GM19238 (cell line): ENCODE measurements around the gene THSD8.
"Not testable (repeated sequence)": the region's sequence is repeated elsewhere in the genome, so short reads cannot be mapped to it uniquely, and the experiment has no call there.

Experiments
- DNase-seq: peaks from one replicate; pipeline ENCODE4 v3.0.0; 2011; ENCODE audit warnings: low spot score; ENCODE audit not compliant: insufficient read length

Gene THSD8

GRCh38 chr19:12825254-12826131 is 23.6 kb downstream of the THSD8 start:
- DNase-seq: no peak

DNA sequence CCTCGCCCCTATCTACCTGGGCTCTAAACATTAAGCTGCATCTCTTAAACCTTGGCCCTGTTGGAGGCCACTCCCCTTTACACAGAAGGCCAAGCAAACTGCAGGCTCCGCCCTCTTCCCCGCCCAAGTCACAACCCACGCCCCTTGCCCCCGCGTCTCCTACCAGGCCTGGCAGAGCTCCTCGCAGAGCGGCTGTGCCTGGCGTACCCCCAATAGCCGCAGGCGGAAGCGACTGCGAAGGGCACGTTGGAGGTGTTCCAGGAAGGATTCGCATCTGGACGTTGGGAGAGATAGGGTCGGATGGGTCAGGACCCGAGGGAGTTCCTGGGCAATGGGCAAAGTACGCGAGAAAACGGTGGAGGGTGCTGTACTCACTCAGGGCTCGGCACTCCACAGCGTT is 26.6 kb downstream of the THSD8 start:
- DNase-seq: no peak

GRCh38 chr19:12833418-12833737 is 31.5 kb downstream of the THSD8 start:
- DNase-seq: no peak

DNA sequence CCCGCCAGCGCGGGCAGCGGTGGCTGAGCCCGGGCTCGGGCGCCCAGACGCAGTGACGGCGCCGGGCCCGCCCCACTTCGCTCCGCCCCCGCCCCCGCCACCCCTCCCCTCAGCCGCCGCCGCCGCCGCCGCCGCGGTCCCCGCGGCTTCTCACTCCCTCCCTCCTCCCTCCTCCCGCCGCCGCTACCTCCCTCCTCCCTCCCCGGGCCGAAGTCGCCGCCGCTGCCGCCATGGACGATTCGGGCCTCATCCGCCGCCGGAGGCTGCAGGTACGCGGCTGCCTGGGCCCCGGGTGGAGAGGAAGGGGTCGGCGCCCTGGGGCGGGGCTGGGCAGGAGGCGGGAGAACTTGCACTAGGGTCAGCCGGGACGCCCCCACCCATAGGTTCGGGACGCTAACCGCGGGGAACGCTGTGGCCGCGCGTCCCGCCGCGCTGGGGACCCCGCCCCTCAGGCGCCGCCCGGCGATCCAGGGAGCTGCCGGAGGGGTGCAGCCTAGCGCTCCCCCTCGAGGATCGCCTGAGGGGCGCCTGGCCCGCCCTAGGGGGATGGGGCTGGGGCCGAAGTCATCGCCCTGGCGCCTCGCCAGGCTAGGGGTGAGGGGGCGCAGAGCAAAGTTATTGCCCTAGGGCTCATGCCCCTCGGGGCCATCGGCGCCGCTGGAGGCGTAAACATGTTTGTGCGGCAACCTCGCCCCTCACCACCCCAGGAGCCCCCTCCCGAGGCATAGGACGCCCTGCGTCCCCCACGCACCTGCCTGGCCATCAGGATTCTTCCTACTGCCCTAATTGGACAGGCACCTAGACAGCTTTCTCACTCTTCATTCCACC is 32.1 kb downstream of the THSD8 start:
- no peak for DNase-seq

DNA sequence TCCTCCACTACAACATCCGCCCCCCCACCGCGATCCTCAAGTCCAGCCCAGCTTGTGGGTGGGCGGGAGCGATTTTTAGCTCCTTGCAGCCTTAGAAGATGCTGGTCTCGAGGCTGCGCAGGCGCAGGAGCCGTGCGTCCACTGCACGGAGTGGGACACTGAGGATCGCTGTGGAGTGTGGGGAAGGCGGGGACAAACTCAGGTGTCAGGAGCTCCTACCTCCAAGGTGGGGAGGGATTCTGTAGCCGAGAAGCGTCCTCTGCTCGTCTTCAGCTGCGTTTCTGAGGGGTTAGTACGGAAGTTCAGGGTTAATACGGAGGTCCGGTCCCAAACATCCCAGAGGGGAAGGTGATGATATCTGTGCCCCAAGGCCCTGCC is 32.7 kb downstream of the THSD8 start, which contains the start of gene RTBDN:
RTBDN (minus strand) TSS at position 14 of the 378 bp plus-strand sequence. CDS start 4,600 bp downstream, outside the sequence.
- DNase-seq: no peak

DNA sequence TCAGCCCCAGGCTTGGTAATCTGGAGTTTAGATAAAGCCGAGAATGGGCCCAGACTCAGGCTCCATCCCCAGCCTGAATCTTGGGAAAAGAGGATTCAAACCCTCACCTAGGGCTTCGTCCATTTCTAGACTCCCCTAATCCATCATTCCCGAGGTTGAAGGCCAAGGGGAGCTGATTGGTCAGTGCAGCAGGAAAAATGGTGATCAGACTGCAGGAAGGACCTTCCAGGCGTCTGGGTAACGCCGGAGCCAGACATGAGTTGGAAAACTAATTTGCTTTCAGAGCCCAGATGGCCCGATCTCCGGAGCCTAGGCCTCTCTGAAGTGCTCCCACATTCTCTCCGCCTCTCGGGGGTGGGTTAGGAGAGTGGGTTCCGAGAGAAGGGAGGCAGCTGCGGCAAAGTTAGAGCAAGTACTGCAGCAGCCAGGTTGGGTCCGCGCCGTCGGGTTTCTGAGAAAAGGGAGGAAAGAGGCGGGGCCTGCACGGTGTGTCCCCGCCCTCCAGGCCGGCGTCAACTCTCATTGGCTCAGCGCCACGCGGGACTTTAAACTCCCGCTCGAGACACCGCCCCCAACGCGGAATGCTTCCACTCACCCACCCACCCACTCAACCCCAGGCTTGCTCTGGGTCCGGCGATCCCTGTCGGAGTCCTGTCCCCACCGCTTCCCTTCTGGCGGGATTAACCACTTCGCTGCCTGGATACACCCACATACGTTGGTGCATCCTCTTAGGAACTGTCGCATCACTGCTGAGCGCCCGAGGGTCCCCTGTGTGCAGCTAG is 33.3 kb downstream of the THSD8 start:
- no peak for DNase-seq

DNA sequence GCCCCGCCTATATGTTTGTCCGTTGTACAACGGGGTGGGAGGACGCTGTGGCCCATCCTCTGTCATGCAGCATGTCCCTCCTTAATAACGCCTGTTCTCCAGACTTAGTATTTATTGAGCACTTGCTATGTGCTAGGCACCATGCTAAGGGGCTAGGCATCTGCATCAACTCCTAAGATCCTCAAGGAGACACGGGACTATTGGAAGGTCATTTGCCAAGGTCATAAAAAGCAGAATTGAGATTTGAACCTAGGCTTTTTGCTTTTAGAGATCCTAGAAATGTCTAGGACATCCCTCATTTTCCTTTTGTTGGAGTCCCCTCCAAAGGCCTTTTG is 34.6 kb downstream of the THSD8 start:
- DNase-seq: no peak

- DNase-seq: no peak
Measured at GRCh38 chr19:12837225-12837624, 35.4 kb downstream of the THSD8 start.

GRCh38 chr19:12838182-12838885 is 36.5 kb downstream of the THSD8 start, which contains the start of gene MAST1:
Gene MAST1 (plus strand): TSS chr19:12838515. CDS start chr19:12838573, 58 bp downstream.
- DNase-seq: peak; percentile 71

DNA sequence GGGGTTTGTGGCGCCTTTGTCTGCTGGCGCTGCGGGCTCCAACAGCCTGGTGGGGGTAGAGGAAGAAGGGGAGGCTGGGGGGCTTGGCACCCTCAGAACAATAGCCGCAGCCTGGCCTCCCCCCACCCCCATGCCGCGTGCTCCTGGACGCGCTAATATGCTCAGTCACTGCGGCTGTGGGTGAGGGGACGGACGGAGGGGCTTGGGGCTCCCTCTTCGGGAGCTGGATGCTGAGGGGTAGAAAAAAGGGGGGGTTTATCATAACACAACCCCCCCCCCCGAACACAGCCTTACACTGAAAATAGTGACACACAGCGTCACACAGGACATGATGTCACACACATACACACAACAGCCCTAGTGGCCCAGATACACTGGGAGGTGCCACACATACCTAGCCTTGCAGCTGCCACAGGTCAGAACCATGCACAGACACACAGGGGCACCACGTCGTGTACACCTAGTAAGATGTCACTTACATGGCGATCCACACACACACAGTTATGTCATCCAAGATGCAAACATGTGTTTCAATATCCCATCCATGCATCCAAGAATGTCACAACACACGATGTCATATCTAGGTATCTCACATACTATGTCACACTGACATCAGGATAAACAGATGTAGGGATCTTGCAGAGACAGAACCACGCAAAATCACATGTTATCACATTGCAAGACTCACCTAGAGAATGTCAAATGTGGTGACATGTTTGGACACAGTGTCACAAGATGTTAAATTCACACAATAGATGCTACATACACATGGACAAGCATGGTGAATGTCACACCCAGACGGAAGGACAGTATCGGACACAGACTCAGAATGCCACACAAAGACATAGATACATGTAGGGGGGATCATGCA is 37.3 kb downstream of the THSD8 start:
- DNase-seq: no peak

DNA sequence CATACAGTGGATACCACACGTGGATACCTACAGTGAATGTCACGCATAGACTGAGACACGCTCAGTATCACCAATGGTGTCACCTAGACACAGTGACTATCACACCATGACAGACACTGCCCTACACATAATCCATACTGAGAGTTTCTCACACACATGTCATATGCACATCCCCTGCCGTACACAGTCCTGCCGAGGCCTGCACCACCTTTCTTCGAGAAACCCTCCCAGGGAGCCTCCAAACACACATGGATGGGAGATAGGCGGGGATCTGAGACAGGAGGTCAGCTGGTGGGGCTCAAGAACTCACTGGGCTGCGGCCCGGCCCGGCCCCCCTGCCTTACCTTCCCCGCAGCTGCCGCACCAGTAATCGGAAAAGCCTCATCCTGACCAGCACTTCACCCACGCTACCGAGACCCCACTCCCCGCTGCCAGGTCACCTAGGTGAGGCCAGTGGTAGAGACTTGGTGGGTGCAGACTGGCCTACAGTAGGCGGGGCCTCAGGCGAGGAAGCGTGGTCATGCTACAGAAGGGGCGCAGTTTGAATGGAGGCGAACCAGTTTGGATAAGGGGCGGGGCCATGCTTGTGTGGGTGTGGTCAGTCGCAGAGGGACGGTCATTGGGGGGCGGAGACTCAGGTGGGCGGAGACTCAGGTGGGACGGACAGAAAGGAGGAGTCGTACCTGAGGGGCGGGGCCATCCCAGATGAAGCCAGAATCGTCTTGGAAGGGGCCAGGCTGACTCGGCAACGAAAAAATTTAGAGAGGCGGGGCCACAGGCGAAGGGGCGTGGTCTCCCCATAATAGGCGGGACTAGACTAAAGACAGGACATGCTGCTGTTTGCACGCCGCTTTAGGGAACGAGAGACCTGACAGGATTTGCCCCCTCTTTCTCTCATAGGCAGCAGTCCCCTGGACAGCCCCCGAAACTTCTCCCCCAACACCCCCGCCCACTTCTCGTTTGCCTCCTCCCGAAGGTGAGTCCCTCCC is 38.5 kb downstream of the THSD8 start:
- DNase-seq: no peak

DNA sequence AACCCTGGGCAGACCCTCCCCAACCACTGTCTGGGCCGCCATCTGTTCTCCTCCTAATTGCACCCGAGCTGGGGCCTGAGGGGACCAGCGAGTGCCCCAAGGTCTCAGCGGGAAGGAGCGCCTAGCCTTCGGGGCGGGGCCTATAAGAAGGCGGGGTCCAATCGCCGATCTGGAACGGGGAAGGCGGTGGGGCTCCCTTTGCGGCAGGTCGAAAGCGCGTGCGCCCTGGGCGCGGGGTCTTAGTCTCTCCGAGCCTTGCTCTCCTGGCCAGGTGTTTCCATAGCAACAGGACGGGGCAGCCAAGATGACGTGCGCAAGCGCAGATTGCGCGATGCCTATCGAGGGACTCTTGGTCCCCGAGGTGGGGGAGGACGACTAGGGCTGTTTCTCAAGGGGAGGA is 39.2 kb downstream of the THSD8 start:
- DNase-seq: no peak

DNA sequence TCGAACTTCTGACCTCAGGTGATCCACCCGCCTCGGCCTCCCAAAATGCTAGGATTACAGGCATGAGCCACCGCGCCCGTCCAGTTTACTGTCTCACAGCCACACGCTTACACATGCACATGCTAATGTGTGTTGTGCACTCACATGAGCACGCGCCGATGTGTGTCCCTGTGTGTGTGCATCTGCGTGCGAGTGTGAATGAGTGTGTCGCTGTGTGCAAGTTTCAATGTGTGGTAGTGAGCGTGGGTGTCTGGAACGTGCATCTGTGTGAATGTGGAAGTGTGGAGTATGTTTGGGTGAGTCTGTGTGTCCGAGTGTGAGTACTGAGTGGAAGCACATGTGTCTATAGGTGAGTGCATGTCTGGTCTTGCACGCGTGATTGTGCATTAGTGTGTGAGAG is 40.6 kb downstream of the THSD8 start:
- no peak for DNase-seq

DNA sequence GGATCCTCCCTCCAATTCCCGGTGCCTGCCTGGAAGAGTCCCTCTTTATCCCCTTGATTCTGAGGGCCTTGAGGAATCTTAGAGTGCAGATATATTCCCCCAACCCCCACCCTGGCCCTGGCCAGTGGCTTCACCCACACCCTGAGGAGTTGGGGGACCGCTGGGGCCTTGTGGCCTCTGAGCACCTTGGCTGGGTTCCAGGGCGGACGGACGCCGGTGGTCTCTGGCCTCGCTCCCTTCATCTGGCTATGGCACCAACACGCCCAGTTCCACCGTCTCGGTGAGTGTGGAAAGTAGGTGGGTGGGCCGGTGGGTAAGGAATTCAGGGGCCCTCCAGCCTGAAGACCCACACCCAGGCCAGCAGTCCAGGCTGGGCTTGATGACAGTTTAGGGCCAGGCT is 41.5 kb downstream of the THSD8 start:
- no peak for DNase-seq

- DNase-seq: no peak
Measured at GRCh38 chr19:12843999-12844732, 42.3 kb downstream of the THSD8 start.

GRCh38 chr19:12846613-12847012 is 44.7 kb downstream of the THSD8 start:
- DNase-seq: not testable (repeated sequence)

DNA sequence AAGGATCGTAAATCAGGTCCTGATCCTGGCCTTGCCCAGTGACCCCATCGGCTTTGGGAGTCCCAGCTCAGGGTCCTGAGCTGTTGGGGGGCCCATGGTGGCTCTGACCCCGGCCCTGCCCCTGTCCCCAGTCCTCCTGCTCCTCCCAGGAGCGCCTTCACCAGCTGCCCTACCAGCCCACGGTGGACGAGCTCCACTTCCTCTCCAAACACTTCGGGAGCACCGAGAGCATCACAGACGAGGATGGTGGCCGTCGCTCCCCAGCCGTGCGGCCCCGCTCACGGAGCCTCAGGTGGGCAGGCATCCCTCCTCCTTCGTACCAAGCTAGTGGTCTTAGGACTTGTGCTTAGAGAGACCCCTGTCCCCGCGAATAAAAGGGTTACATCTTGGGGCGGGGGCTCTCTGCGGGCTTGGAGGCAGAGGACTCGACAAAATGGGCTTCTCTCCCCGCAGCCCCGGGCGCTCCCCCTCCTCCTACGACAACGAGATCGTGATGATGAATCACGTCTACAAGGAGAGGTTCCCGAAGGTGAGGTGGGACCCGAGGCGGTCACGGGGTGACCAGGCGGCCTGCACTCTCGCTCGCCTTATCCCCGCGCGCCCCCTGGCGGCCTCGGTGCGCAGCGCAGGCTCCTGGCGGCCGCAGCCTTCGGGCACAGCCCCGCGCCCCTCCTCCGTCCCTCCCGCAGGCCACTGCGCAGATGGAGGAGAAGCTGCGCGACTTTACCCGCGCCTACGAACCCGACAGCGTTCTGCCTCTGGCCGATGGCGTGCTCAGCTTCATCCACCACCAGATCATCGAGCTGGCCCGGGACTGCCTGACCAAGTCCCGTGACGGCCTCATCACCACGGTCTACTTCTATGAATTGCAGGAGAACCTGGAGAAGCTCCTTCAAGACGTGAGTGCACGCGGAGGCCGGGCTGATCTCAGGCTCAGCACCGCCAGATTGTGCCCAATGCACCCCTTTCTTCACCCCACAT is 45.6 kb downstream of the THSD8 start:
- peak; percentile 85 for DNase-seq
